ENCODE measurements around the gene MIPEP.

MIPEP gene

DNA sequence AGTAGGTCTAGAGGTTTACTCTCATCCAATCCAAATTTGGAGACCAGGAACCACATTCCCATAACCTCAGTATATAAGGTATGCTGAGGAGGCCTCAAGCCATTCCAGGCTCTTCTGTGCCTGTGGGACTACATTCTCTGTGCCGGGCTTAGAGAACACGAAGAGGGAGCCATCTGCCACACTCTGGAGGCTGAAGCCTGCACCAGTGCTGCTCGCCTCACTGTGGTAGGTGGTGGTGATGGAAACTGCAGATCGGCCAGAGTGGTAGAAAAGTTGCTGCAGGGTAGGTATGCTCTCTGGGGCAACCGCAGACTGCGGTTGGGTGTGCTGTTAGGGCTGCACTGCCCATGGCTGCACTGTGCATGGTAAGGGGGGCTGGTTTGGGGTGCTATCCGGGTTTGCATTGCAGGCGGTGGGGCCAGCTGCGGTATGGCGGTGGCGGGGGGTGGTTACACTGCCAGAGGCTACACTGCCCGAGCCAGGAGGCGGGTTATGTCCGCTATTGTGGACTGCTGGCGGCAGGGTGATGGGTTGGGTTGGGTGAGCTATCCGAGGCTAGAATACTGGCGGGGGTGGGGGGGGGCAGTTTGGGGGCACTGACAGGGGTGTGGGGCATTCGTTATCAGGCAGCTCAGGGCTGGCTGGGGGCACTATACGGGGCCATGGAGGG lies 174.0 kb downstream of the MIPEP start:
- no peaks in the 10 kb centered on the region for H3K9me3 ChIP-seq (ENCODE audit: control insufficient read depth, insufficient read depth, low read length)
- no peaks in the 10 kb centered on the region for H4K20me1 ChIP-seq (ENCODE audit: control insufficient read depth, insufficient read depth, low read depth, low read length)
- no peak overlapping the region for H3K27ac ChIP-seq (ENCODE audit: low read depth, low read length)
- H3K4me3 ChIP-seq (ENCODE audit: low read length) = no peak overlapping the region
- no peaks in the 10 kb centered on the region for H3F3A ChIP-seq (ENCODE audit: control insufficient read depth, insufficient read depth)
- no peaks in the 10 kb centered on the region for H3K27me3 ChIP-seq (ENCODE audit: control insufficient read depth, low read length)
- H3K4me2 ChIP-seq (ENCODE audit: low read length) = no peak overlapping the region
- no peaks in the 10 kb centered on the region for H3K4me1 ChIP-seq (ENCODE audit: control insufficient read depth, low read length)
- H3K79me2 ChIP-seq (ENCODE audit: control insufficient read depth, low read length) = no peaks in the 10 kb centered on the region
- H3K9me2 ChIP-seq (replicated peaks; ENCODE audit: control insufficient read depth, low read length) = no peaks in the 10 kb centered on the region
- no peaks in the 10 kb centered on the region for H3K36me3 ChIP-seq (ENCODE audit: control insufficient read depth, low read length)
- no peak for TF ChIP-seq CTCF (IDR thresholded peaks at IDR 0.05; ENCODE audit: low read depth, low read length, poor library complexity, severe bottlenecking)
- no peak for TF ChIP-seq EZH2phosphoT487 (IDR thresholded peaks at IDR 0.05; ENCODE audit: borderline replicate concordance, low read length)

DNA sequence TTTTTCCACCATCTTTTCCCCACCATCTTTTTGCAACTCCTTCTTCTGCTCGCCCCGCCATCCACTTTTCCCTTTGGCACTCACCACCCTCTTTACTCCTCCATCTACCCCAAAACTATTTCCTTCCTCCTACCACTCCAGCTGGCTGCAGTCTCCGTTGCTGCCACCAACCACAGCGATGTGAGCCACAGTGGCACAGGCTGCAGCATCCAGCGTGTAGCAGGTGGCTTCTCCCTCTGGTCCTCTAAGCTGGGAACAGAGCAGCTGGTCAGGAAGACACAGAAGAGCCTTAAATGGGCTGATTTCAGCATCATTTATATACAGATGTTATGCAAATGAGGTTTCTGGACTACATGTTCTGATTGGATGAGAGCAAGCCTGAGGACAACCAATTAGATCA lies 174.5 kb downstream of the MIPEP start:
- no peaks in the 10 kb centered on the region for H3F3A ChIP-seq (ENCODE audit: control insufficient read depth, insufficient read depth)
- no peak overlapping the region for H3K4me2 ChIP-seq (ENCODE audit: low read length)
- TF ChIP-seq EZH2phosphoT487 (IDR thresholded peaks at IDR 0.05; ENCODE audit: borderline replicate concordance, low read length) (no peak), CTCF (IDR thresholded peaks at IDR 0.05; ENCODE audit: low read depth, low read length, poor library complexity, severe bottlenecking) (no peak)
- no peaks in the 10 kb centered on the region for H3K27me3 ChIP-seq (ENCODE audit: control insufficient read depth, low read length)
- H3K9me2 ChIP-seq (replicated peaks; ENCODE audit: control insufficient read depth, low read length) = no peaks in the 10 kb centered on the region
- H3K36me3 ChIP-seq (ENCODE audit: control insufficient read depth, low read length) = no peaks in the 10 kb centered on the region
- no peaks in the 10 kb centered on the region for H3K79me2 ChIP-seq (ENCODE audit: control insufficient read depth, low read length)
- no peaks in the 10 kb centered on the region for H3K4me1 ChIP-seq (ENCODE audit: control insufficient read depth, low read length)
- H3K9me3 ChIP-seq (ENCODE audit: control insufficient read depth, insufficient read depth, low read length) = no peaks in the 10 kb centered on the region
- H4K20me1 ChIP-seq (ENCODE audit: control insufficient read depth, insufficient read depth, low read depth, low read length) = no peaks in the 10 kb centered on the region
- no peak overlapping the region for H3K4me3 ChIP-seq (ENCODE audit: low read length)
- no peak overlapping the region for H3K27ac ChIP-seq (ENCODE audit: low read depth, low read length)

- no peak overlapping the region for H3K4me2 ChIP-seq (ENCODE audit: low read length)
- no peaks in the 10 kb centered on the region for H3K27me3 ChIP-seq (ENCODE audit: control insufficient read depth, low read length)
- H4K20me1 ChIP-seq (ENCODE audit: control insufficient read depth, insufficient read depth, low read depth, low read length) = no peaks in the 10 kb centered on the region
- TF ChIP-seq CTCF (IDR thresholded peaks at IDR 0.05; ENCODE audit: low read depth, low read length, poor library complexity, severe bottlenecking) (no peak), EZH2phosphoT487 (IDR thresholded peaks at IDR 0.05; ENCODE audit: borderline replicate concordance, low read length) (no peak)
- H3F3A ChIP-seq (ENCODE audit: control insufficient read depth, insufficient read depth) = no peaks in the 10 kb centered on the region
- no peaks in the 10 kb centered on the region for H3K79me2 ChIP-seq (ENCODE audit: control insufficient read depth, low read length)
- no peak overlapping the region for H3K27ac ChIP-seq (ENCODE audit: low read depth, low read length)
- H3K9me3 ChIP-seq (ENCODE audit: control insufficient read depth, insufficient read depth, low read length) = no peaks in the 10 kb centered on the region
- no peaks in the 10 kb centered on the region for H3K36me3 ChIP-seq (ENCODE audit: control insufficient read depth, low read length)
- H3K4me3 ChIP-seq (ENCODE audit: low read length) = no peak overlapping the region
- no peaks in the 10 kb centered on the region for H3K9me2 ChIP-seq (replicated peaks; ENCODE audit: control insufficient read depth, low read length)
- H3K4me1 ChIP-seq (ENCODE audit: control insufficient read depth, low read length) = no peaks in the 10 kb centered on the region
Measured at GRCh38 chr13:23711355-23711754, 177.8 kb downstream of the MIPEP start.
